ENCODE measurements around the gene APLP2. TPM values are rescaled to one million over a fixed set of nuclear protein-coding genes. Genes with fewer than 3 reads are reported as not detected.
A peak's percentile ranks its signal among the peaks of the same experiment; 100 is the strongest.

Gene APLP2
- total RNA-seq, 1 donor from 2014 or later = 330 TPM

- Mint-ChIP-seq H3K27ac (ENCODE audit: unreplicated experiment) (peak overlapping the region; percentile 19), H3K9me3 (ENCODE audit: unreplicated experiment) (no peaks in the 10 kb centered on the region), H3K4me1 (ENCODE audit: unreplicated experiment) (peaks cover 5% of the 10 kb centered on the region), H3K4me3 (ENCODE audit: unreplicated experiment) (no peak overlapping the region), H3K27me3 (ENCODE audit: unreplicated experiment) (peaks cover 15% of the 10 kb centered on the region), H3K36me3 (ENCODE audit: unreplicated experiment) (no peaks in the 10 kb centered on the region)
- no peak for DNase-seq (ENCODE audit: extremely low spot score, unreplicated experiment)
- no peak for TF ChIP-seq CTCF (IDR thresholded peaks at IDR 0.05)
Measured at GRCh38 chr11:130165601-130166456, 96.1 kb downstream of the APLP2 start.

GRCh38 chr11:130166457-130166784 lies 96.7 kb downstream of the APLP2 start:
- DNase-seq (ENCODE audit: extremely low spot score, unreplicated experiment) = no peak
- H3K27ac Mint-ChIP-seq (ENCODE audit: unreplicated experiment) = peak overlapping the region; percentile 19
- no peaks in the 10 kb centered on the region for H3K9me3 Mint-ChIP-seq (ENCODE audit: unreplicated experiment)
- H3K27me3 Mint-ChIP-seq (ENCODE audit: unreplicated experiment) = peaks cover 9% of the 10 kb centered on the region
- no peaks in the 10 kb centered on the region for H3K36me3 Mint-ChIP-seq (ENCODE audit: unreplicated experiment)
- TF ChIP-seq CTCF (IDR thresholded peaks at IDR 0.05) = no peak
- no peak overlapping the region for H3K4me3 Mint-ChIP-seq (ENCODE audit: unreplicated experiment)
- H3K4me1 Mint-ChIP-seq (ENCODE audit: unreplicated experiment) = peaks cover 5% of the 10 kb centered on the region

- TF ChIP-seq CTCF (IDR thresholded peaks at IDR 0.05) = no peak
- H3K4me3 Mint-ChIP-seq (ENCODE audit: unreplicated experiment) = no peak overlapping the region
- no peaks in the 10 kb centered on the region for H3K36me3 Mint-ChIP-seq (ENCODE audit: unreplicated experiment)
- peaks cover 5% of the 10 kb centered on the region for H3K4me1 Mint-ChIP-seq (ENCODE audit: unreplicated experiment)
- DNase-seq (ENCODE audit: extremely low spot score, unreplicated experiment) = no peak
- no peak overlapping the region for H3K27ac Mint-ChIP-seq (ENCODE audit: unreplicated experiment)
- no peaks in the 10 kb centered on the region for H3K9me3 Mint-ChIP-seq (ENCODE audit: unreplicated experiment)
- peaks cover 2% of the 10 kb centered on the region for H3K27me3 Mint-ChIP-seq (ENCODE audit: unreplicated experiment)
Measured at GRCh38 chr11:130167146-130167545, 97.5 kb downstream of the APLP2 start.

- Mint-ChIP-seq H3K4me3 (ENCODE audit: unreplicated experiment) (no peak overlapping the region), H3K4me1 (ENCODE audit: unreplicated experiment) (peaks cover 5% of the 10 kb centered on the region), H3K27me3 (ENCODE audit: unreplicated experiment) (no peaks in the 10 kb centered on the region), H3K36me3 (ENCODE audit: unreplicated experiment) (no peaks in the 10 kb centered on the region), H3K27ac (ENCODE audit: unreplicated experiment) (no peak overlapping the region), H3K9me3 (ENCODE audit: unreplicated experiment) (no peaks in the 10 kb centered on the region)
- DNase-seq (ENCODE audit: extremely low spot score, unreplicated experiment) = no peak
- no peak for TF ChIP-seq CTCF (IDR thresholded peaks at IDR 0.05)
Measured at GRCh38 chr11:130168105-130168504, 98.4 kb downstream of the APLP2 start.

- H3K27me3 Mint-ChIP-seq (ENCODE audit: unreplicated experiment) = peaks cover 14% of the 10 kb centered on the region
- TF ChIP-seq CTCF (IDR thresholded peaks at IDR 0.05) = no peak
- no peaks in the 10 kb centered on the region for H3K36me3 Mint-ChIP-seq (ENCODE audit: unreplicated experiment)
- no peak overlapping the region for H3K4me3 Mint-ChIP-seq (ENCODE audit: unreplicated experiment)
- peaks cover 8% of the 10 kb centered on the region for H3K9me3 Mint-ChIP-seq (ENCODE audit: unreplicated experiment)
- DNase-seq (ENCODE audit: extremely low spot score, unreplicated experiment) = no peak
- no peak overlapping the region for H3K27ac Mint-ChIP-seq (ENCODE audit: unreplicated experiment)
- H3K4me1 Mint-ChIP-seq (ENCODE audit: unreplicated experiment) = peaks cover 5% of the 10 kb centered on the region
Measured at GRCh38 chr11:130170345-130170744, 100.7 kb downstream of the APLP2 start.

Data from osteocyte (in vitro differentiated cells).